ENCODE data around the gene SYT14. TPM values are rescaled to one million over a fixed set of nuclear protein-coding genes. Genes with fewer than 3 reads are reported as not detected.

The SYT14 gene
- total RNA-seq, 4 donors from 2014 or later = 0.98 to 4.2 (median 2.0) TPM

GRCh38 chr1:210076620-210077019, 138.6 kb downstream of the SYT14 start:
- no peaks in the 10 kb centered on the region for H3K27me3 ChIP-seq
- no peaks in the 10 kb centered on the region for H3K36me3 ChIP-seq
- no peak for DNase-seq (ENCODE audit: low spot score in 2 of 2)
- TF ChIP-seq POLR2A (IDR thresholded peaks at IDR 0.05) = no peak
- no peak for TF ChIP-seq EP300 (IDR thresholded peaks at IDR 0.05)
- TF ChIP-seq, protein P1, sequence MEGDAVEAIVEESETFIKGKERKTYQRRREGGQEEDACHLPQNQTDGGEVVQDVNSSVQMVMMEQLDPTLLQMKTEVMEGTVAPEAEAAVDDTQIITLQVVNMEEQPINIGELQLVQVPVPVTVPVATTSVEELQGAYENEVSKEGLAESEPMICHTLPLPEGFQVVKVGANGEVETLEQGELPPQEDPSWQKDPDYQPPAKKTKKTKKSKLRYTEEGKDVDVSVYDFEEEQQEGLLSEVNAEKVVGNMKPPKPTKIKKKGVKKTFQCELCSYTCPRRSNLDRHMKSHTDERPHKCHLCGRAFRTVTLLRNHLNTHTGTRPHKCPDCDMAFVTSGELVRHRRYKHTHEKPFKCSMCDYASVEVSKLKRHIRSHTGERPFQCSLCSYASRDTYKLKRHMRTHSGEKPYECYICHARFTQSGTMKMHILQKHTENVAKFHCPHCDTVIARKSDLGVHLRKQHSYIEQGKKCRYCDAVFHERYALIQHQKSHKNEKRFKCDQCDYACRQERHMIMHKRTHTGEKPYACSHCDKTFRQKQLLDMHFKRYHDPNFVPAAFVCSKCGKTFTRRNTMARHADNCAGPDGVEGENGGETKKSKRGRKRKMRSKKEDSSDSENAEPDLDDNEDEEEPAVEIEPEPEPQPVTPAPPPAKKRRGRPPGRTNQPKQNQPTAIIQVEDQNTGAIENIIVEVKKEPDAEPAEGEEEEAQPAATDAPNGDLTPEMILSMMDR (IDR thresholded peaks at IDR 0.05) = no peak
- no peaks in the 10 kb centered on the region for H3K4me1 ChIP-seq
- H3K4me3 ChIP-seq = no peak overlapping the region
- 83 to 88% methylated on average over 3 of the region's 3 CpGs for WGBS, 2 donors
- no peaks in the 10 kb centered on the region for H3K9me3 ChIP-seq
- no peak overlapping the region for H3K27ac ChIP-seq

DNA sequence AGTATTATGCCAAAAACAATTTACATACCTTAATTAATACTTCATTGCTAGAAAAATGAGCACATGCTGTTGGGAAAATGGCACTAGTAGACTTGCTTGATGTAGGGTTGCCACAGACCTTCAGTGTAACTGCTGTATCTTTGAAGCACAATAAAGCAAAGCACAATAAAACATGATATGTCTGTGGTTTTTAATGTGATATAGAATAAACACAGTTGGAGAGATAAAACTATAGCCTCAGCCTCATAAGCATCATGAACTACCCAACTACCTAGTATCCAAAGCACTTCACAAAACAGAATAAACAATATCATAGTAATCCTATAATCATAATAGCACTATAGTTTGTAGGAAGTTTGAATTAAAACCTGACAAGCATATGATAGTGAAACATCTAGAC, 143.5 kb downstream of the SYT14 start:
- TF ChIP-seq POLR2A (IDR thresholded peaks at IDR 0.05) (no peak), EP300 (IDR thresholded peaks at IDR 0.05) (no peak)
- TF ChIP-seq, protein P1 (IDR thresholded peaks at IDR 0.05) = no peak
- no peaks in the 10 kb centered on the region for H3K36me3 ChIP-seq
- no peaks in the 10 kb centered on the region for H3K4me1 ChIP-seq
- no peaks in the 10 kb centered on the region for H3K27me3 ChIP-seq
- no peak for DNase-seq (ENCODE audit: low spot score in 2 of 2)
- no peak overlapping the region for H3K27ac ChIP-seq
- no peaks in the 10 kb centered on the region for H3K9me3 ChIP-seq
- H3K4me3 ChIP-seq = no peak overlapping the region

- H3K27ac ChIP-seq = no peak overlapping the region
- TF ChIP-seq POLR2A (IDR thresholded peaks at IDR 0.05) (no peak), EP300 (IDR thresholded peaks at IDR 0.05) (no peak)
- TF ChIP-seq, protein P1 (IDR thresholded peaks at IDR 0.05) = no peak
- H3K36me3 ChIP-seq = no peaks in the 10 kb centered on the region
- H3K27me3 ChIP-seq = no peaks in the 10 kb centered on the region
- no peak for DNase-seq (ENCODE audit: low spot score in 2 of 2)
- no peaks in the 10 kb centered on the region for H3K4me1 ChIP-seq
- 86 to 95% methylated on average over 1 of the region's 1 CpG for WGBS, 2 donors
- H3K9me3 ChIP-seq = no peaks in the 10 kb centered on the region
- H3K4me3 ChIP-seq = no peak overlapping the region
Observed at GRCh38 chr1:210085359-210085758, 147.3 kb downstream of the SYT14 start.

DNA sequence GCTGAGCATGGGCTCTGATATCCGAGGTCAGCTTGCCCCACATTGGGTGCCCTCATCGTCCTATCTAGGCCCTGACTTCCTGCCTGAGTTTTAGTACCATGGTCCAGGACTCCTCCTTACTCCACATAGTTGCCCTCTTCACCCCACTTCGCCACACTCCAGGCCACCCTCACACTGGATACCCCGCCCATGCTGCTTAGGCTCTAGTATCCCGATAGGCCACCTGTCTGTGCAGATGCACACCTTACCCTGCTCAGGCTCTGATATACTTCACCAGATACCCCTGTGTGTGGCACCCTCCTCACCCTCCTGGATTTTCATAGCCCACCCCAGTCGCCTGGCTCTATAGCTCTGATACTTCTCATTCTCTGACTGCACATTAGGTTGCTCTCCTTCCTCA, 149.0 kb downstream of the SYT14 start:
- Histone ChIP-seq H3K27ac (no peak overlapping the region), H3K4me1 (no peaks in the 10 kb centered on the region)

DNA sequence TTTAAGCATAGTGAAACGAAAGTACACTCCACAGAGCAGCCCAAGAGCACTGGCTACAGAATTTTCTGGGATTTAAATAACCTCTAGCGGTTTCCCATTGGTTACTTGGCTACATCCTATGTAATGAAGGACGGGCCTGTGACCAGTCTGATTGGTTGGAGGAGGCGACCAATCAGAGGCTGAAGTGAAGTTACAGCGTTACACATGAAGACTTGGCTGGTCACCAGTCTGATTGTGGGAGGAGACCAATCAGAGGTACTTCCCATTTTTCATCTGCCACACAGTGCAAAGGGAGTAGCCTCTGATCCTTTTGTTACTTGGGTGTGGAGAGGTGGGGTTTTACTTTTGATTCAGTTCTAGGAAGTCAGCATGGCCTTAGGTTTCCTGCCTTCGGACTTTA, 151.8 kb downstream of the SYT14 start:
- H3K36me3 ChIP-seq = no peaks in the 10 kb centered on the region
- TF ChIP-seq EP300 (IDR thresholded peaks at IDR 0.05) (no peak), POLR2A (IDR thresholded peaks at IDR 0.05) (no peak)
- H3K4me3 ChIP-seq = no peak overlapping the region
- H3K9me3 ChIP-seq = no peaks in the 10 kb centered on the region
- no peaks in the 10 kb centered on the region for H3K4me1 ChIP-seq
- 84 to 89% methylated on average over 6 of the region's 6 CpGs for WGBS, 2 donors
- no peak overlapping the region for H3K27ac ChIP-seq
- DNase-seq (ENCODE audit: low spot score in 2 of 2) = no peak
- H3K27me3 ChIP-seq = no peaks in the 10 kb centered on the region

More for the DNA sequence above, 149.0 kb downstream of the SYT14 start:
- Histone ChIP-seq H3K9me3 (no peaks in the 10 kb centered on the region), H3K4me3 (no peak overlapping the region), H3K36me3 (no peaks in the 10 kb centered on the region), H3K27me3 (no peaks in the 10 kb centered on the region)
- DNase-seq (ENCODE audit: low spot score in 2 of 2) = no peak
- TF ChIP-seq EP300 (IDR thresholded peaks at IDR 0.05) (no peak), POLR2A (IDR thresholded peaks at IDR 0.05) (no peak)
- TF ChIP-seq, protein P1 (IDR thresholded peaks at IDR 0.05) = no peak
- 81 to 86% methylated on average over 6 of the region's 6 CpGs for WGBS, 2 donors

- DNase-seq (ENCODE audit: low spot score in 2 of 2) = no peak
- 93% methylated on average over 3 of the region's 3 CpGs for WGBS, 2 donors
- H3K4me1 ChIP-seq = no peaks in the 10 kb centered on the region
- no peak overlapping the region for H3K4me3 ChIP-seq
- no peak overlapping the region for H3K27ac ChIP-seq
- H3K36me3 ChIP-seq = no peaks in the 10 kb centered on the region
- no peaks in the 10 kb centered on the region for H3K9me3 ChIP-seq
- TF ChIP-seq, protein P1 (IDR thresholded peaks at IDR 0.05) = no peak
- TF ChIP-seq EP300 (IDR thresholded peaks at IDR 0.05) (no peak), POLR2A (IDR thresholded peaks at IDR 0.05) (no peak)
- H3K27me3 ChIP-seq = no peaks in the 10 kb centered on the region
Observed at GRCh38 chr1:210092366-210092765, 154.3 kb downstream of the SYT14 start.

All from tibial nerve (tissue), 4 donors.